HG03575 (cell line): ENCODE measurements around the gene REEP6.
"Not testable (repeated sequence)": the region's sequence is repeated elsewhere in the genome, so short reads cannot be mapped to it uniquely, and the experiment has no call there.

Source experiments
- ATAC-seq: cut with Tn5 transposase; IDR thresholded peaks from one replicate; pipeline ENCODE4 v1.9.1; 2021; ENCODE audit not compliant: unreplicated experiment, insufficient number of reproducible peaks, low FRiP score; ENCODE audit errors: extremely low read depth

Gene REEP6

DNA sequence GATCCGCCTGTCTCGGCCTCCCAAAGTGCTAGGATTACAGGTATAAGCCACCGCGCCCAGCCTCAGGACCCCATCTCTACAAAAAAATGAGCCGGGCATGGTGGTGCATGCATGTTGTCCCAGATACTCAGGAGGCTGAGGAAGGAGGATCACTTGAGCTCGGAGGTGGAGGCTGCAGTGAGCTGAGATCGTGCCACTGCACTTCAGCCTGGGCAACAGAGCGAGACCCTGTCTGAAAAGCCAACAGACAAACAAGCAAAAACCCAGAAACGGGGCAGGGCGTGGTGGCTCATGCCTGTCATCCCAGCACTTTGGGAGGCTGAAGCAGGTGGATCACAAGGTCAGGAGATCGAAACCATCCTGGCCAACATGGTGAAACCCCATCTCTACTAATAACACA lies 39.9 kb downstream of the REEP6 start:
- not testable (repeated sequence) for ATAC-seq

DNA sequence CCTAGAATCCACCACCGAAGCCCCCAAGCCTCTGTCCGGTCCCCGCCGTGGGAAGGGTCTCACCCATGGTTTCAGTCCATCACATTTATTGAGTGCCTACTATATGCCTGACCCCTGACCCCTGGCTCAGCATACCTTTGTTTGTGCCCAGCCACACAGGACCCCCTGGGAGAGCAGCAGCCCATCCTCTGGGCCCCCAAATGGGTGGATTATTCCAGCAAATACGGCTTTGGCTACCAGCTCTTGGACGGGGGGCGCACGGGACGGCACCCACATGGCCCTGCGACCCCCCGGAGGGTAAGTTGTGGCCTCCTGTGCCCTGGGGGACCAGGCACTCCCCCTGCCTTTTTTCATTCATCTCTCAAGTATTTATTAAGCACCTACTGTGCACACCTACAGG lies 40.6 kb downstream of the REEP6 start:
- ATAC-seq = no peak

DNA sequence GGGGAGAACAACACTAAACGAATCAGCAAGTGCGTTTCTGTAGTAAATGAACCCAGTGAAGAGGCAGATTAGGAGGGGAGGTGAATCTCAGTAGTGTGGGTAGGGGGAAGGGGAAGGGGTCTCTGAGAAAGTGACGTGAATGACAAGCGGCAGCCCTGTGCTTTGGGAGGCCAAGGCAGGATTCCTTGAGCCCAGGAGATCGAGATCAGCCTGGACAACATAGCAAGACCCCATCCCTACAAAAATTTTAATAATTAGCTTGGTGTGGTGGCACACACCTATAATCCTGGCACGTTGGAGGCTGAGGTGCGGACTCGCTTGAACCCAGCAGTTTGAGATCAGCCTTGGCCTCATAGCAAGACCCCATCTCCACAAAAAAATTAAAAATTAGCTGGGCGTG lies 41.0 kb downstream of the REEP6 start:
- ATAC-seq = no peak

DNA sequence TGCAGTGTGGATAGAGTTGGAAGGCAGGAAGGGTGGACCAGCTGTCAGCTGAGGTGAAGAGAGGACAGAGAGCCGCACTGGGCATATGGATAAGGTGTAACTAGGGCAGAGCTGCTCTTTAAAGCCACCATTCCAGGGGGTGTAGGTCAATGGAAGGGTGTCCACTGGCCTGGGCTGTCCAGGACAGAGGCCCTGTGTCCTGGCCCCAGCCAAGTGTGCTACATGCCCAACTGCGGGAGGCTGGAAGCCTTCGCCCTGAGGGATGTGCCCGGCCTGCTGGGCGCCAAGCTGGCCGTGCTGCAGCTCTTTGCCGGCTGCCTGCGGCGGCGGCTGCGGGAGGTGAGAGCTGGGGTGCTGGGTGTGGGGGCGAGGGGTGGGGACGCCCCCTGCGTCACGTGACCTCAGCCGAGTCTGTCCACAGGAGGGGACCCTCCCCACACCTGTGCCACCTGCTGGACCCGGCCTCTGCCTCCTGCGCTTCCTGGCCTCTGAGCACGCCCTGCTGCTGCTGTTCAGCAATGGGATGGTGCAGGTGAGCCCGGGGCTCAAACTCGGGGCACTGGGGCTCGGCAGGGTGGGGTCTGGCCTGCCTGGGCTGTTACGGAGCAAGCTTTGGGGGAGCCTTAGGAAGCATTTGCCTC lies 42.6 kb downstream of the REEP6 start:
- ATAC-seq = no peak

DNA sequence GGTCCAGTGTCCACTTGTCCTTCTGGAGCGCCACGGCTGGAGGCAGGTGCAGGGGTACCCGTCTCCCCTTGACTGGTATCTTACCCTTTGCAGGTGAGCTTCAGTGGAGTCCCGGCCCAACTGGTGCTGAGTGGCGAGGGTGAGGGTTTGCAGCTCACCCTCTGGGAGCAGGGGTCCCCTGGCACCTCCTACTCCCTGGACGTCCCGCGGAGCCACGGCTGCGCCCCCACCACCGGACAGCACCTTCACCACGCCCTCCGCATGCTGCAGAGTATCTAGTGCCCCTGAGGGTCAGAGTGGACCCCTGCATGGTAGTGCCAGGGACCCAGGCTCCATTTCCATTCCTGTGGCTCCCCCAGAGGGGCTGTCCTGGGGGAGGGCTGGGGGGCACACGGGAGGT lies 44.0 kb downstream of the REEP6 start:
- no peak for ATAC-seq

DNA sequence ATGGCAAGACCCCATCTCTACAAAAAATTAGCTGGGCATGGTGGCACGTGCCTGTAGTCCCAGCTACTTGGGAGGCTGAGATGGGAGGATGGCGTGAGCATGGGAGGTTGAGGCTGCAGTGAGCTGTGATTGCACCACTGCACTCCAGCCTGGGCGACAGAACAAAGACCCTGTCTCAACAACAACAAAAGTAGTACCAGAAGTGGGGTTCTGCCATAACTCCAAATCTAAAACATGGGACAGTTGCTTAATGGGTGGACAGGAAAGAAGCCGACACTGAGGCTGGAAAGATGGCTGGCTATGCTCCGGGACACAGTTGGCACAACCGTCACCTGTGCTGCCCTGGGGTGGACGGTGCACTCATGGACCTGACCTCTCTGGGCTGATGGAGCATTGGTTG lies 44.7 kb downstream of the REEP6 start:
- ATAC-seq = not testable (repeated sequence)

DNA sequence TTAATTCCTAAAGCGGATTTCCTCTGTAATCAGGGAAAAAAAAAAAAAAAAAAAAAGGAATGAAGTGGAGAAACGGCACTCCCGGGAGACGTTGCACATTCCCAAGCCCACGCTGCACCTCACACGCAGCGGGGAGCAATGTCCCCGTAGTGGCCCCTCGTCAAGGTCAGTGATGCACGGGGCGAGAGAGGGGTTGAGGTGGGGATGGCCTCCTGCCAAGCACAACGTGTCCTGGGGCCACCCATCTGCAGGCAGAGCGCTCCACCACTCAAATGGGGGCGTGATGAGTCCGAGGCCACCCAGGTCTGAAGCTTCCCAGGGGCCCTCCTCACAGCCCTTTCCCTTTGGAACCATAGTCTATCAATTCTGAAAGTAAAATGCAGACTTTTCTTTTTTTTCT lies 48.0 kb downstream of the REEP6 start:
- no peak for ATAC-seq

DNA sequence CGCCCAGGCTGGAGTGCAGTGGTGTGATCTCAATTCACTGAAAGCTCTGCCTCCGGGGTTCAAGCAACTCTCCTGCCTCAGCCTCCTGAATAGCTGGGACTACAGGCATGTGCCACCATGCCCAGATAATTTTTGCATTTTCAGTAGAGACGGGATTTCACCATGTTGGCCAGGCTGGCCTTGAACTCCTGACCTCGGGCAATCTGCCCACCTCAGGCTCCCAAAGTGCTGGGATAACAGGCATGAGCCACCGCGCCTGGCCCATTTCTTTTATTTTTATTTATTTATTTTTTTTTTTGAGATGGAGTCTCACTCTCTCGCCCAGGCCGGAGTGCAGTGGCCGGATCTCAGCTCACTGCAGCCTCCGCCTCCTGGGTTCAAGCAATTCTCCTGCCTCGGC lies 48.8 kb downstream of the REEP6 start:
- ATAC-seq = not testable (repeated sequence)

DNA sequence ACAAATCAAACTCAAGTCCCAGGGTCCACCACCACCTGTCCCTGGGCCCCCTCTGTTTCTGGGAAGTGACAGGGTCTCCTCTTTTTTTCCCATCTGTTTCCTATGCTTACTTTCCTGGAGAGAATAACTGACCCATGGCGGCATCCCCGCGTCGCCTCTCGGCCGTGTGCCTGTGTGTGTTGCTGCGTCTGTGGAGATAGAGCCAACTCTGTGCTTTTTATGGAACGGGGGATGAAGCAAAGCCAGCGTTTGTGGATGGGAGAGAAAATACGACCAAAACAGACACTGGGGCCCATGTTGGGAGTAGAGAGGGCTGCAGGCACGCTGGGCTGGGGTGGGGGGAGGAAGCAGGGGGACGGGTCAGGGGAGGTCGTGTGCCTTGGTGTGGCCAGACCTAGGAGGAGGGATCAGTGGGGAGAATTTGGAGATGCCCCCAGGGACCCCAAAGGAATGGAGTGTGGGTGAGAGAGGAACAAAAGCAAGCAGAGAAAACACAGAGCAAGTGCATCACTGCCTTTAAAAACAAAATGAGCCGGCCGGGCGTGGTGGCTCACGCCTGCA lies 49.5 kb downstream of the REEP6 start:
- no peak for ATAC-seq
